Measurements from ENCODE around the gene PKNOX2.

DNA sequence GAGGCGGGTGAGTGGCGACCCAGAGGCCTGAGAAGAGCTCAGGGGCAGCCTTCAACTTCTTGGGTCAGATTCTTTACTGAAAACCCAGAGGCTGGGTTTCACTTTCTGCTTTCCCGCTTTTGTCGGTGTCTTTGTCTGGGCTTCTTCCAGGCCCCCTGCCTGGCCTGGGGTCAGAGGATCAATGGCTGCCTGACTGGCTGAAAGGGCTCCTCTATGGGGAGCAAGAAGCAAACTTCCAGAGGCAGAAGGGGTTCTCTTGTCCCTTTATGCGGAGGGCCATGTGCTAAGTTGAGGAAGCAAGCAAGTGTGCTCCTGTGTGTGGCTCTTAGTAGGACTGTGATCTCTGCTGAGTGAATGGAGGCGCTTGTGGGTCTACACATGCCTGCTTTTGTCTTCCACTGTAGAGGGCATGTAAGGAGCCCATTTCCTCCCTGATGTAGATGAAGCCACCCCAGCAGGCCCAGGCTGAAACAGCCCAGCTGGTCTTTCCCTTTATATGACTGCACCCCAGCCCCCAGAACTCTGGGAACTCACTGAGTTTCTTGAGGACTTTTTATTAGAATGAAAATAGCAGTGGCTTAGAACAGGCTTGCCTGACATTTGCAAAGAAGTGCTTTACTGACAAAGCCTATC is 1.0 kb upstream of the PKNOX2 start:
- TF ChIP-seq, protein P1, sequence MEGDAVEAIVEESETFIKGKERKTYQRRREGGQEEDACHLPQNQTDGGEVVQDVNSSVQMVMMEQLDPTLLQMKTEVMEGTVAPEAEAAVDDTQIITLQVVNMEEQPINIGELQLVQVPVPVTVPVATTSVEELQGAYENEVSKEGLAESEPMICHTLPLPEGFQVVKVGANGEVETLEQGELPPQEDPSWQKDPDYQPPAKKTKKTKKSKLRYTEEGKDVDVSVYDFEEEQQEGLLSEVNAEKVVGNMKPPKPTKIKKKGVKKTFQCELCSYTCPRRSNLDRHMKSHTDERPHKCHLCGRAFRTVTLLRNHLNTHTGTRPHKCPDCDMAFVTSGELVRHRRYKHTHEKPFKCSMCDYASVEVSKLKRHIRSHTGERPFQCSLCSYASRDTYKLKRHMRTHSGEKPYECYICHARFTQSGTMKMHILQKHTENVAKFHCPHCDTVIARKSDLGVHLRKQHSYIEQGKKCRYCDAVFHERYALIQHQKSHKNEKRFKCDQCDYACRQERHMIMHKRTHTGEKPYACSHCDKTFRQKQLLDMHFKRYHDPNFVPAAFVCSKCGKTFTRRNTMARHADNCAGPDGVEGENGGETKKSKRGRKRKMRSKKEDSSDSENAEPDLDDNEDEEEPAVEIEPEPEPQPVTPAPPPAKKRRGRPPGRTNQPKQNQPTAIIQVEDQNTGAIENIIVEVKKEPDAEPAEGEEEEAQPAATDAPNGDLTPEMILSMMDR (IDR thresholded peaks at IDR 0.05) = no peak
- TF ChIP-seq POLR2A (IDR thresholded peaks at IDR 0.05) = no peak

All from esophagus squamous epithelium (tissue), 4 donors.